GM23248 (cell line): ENCODE measurements around the gene SS18L1.

Experiments
- EZH2 ChIP-seq: fragments of 200-600 bp; sonication (generic); IDR thresholded peaks from 2 replicates; pipeline ENCODE4 v1.6.1; 2018; ENCODE audit warnings: antibody characterized with exemption, mild to moderate bottlenecking; ENCODE audit not compliant: insufficient read depth, poor library complexity, severe bottlenecking
- EZH2phosphoT487 ChIP-seq: fragments of 200-600 bp; sonication (generic); IDR thresholded peaks from 2 replicates; pipeline ENCODE4 v1.6.1; 2018; ENCODE audit warnings: antibody characterized with exemption, moderate library complexity, mild to moderate bottlenecking, low read depth; ENCODE audit not compliant: insufficient read depth

GRCh38 chr20:62170536-62170935 lies 27.0 kb downstream of the SS18L1 start:
- TF ChIP-seq EZH2 = no peak
- no peak for TF ChIP-seq EZH2phosphoT487
